Upper lobe of right lung (tissue), 1 donor: ENCODE measurements around the gene ABCG4. TPM values are rescaled to one million over a fixed set of nuclear protein-coding genes. Genes with fewer than 3 reads are reported as not detected.

Source experiments
- ATAC-seq: fragments of 200-7000 bp; cut with Tn5 transposase; one replicate; pipeline ENCODE4 v1.9.1; 2020; ENCODE audit warnings: mild to moderate bottlenecking, moderate library complexity
- DNase-seq: peaks from one replicate; pipeline ENCODE4 v3.0.0-alpha.2; 2020
- H3K27ac ChIP-seq: fragments of 200-600 bp; one replicate; pipeline ENCODE4 v1.8.0; 2022
- H3K27me3 ChIP-seq: fragments of 200-600 bp; one replicate; pipeline ENCODE4 v1.8.0; 2022; ENCODE audit warnings: mild to moderate bottlenecking
- H3K36me3 ChIP-seq: fragments of 200-600 bp; one replicate; pipeline ENCODE4 v1.8.0; 2022
- H3K4me1 ChIP-seq: fragments of 200-600 bp; one replicate; pipeline ENCODE4 v1.8.0; 2022
- H3K4me3 ChIP-seq: fragments of 200-600 bp; one replicate; pipeline ENCODE4 v1.8.0; 2022; ENCODE audit warnings: mild to moderate bottlenecking
- H3K9me3 ChIP-seq: fragments of 200-600 bp; one replicate; pipeline ENCODE4 v1.8.0; 2022
- intact Hi-C: fragments of 100-400 bp; cut with DNase I; formaldehyde crosslinking; loops from one replicate; pipeline ENCODE4 v1.11.0; 2022
- total RNA-seq: library from RNA; stranded (reverse); fragmentation: NEBNext Ultra II Directional; extraction: Animal tissue kit (Norgen Biotek cat#: 25700); gene quantifications from one replicate; pipeline ENCODE4 v1.2.1, GENCODE V29; 2021
- TF ChIP-seq, protein P1 (sequence below): fragments of 200-600 bp; IDR thresholded peaks from one replicate; pipeline ENCODE4 v1.8.0; 2022; ENCODE audit warnings: antibody characterized with exemption
- donor health status: DM: no; HTN: yes; CAD: no; lungs with severe emphysema.

The ABCG4 gene
- total RNA-seq, 1 donor from 2014 or later: 0.14 TPM

DNA sequence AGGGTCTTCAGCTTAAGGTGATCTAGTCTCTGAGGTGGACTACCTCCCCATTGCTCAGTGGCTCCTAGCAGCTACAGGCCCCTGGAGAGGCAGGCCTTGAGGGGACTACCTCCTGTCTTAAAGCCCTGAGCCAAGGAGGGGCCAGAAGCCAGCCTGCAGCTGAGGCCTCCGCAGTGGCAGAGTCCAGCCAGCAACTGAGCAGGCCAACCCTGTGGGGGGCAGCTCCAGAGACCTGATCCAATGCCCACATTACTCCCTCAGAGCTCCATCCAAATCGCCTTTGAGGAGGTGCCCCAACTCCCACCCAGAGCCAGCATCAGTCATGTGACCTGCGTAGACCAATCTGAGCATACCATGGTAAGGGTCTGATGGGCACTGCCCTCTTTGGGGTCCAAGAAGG lies 39.0 kb upstream of the ABCG4 start:
- H3K4me3 ChIP-seq: no peak overlapping the region
- no peaks in the 10 kb centered on the region for H3K27me3 ChIP-seq
- H3K27ac ChIP-seq: no peak overlapping the region
- intact Hi-C loops: no loop called here
- ATAC-seq (no peak), DNase-seq (no peak)
- H3K4me1 ChIP-seq: peaks cover 22% of the 10 kb centered on the region
- H3K36me3 ChIP-seq: peaks cover 42% of the 10 kb centered on the region
- H3K9me3 ChIP-seq: no peaks in the 10 kb centered on the region
- TF ChIP-seq, protein P1, sequence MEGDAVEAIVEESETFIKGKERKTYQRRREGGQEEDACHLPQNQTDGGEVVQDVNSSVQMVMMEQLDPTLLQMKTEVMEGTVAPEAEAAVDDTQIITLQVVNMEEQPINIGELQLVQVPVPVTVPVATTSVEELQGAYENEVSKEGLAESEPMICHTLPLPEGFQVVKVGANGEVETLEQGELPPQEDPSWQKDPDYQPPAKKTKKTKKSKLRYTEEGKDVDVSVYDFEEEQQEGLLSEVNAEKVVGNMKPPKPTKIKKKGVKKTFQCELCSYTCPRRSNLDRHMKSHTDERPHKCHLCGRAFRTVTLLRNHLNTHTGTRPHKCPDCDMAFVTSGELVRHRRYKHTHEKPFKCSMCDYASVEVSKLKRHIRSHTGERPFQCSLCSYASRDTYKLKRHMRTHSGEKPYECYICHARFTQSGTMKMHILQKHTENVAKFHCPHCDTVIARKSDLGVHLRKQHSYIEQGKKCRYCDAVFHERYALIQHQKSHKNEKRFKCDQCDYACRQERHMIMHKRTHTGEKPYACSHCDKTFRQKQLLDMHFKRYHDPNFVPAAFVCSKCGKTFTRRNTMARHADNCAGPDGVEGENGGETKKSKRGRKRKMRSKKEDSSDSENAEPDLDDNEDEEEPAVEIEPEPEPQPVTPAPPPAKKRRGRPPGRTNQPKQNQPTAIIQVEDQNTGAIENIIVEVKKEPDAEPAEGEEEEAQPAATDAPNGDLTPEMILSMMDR: no peak

DNA sequence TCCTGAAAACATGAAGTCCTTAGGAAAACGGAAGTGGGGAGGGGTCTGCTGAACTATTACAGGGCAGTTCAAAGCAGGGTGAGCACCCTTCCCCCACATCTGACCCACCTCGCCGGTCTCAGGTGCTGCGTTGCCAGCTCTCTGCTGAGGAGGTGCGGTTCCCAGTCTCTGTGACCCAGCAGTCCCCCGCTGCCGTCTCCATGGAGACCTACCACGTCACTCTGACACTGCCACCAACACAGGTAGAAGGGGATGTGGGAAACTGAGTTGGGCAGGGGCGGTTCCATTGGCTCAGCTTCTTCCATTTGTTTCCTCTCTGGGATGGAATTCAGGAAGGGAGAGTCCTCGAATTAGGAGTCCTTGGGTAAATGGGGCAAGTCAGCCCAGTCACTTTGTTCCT lies 38.4 kb upstream of the ABCG4 start:
- TF ChIP-seq, protein P1: no peak
- no peak for DNase-seq
- H3K9me3 ChIP-seq: no peaks in the 10 kb centered on the region
- H3K36me3 ChIP-seq: peaks cover 42% of the 10 kb centered on the region
- no peaks in the 10 kb centered on the region for H3K27me3 ChIP-seq
- H3K4me1 ChIP-seq: peaks cover 22% of the 10 kb centered on the region
- no peak overlapping the region for H3K4me3 ChIP-seq
- no peak for ATAC-seq
- intact Hi-C loops: no loop called here
- no peak overlapping the region for H3K27ac ChIP-seq

- intact Hi-C loops: no loop called here
- ATAC-seq (no peak), DNase-seq (no peak)
- peaks cover 51% of the 10 kb centered on the region for H3K36me3 ChIP-seq
- no peak overlapping the region for H3K4me3 ChIP-seq
- peaks cover 19% of the 10 kb centered on the region for H3K4me1 ChIP-seq
- no peak overlapping the region for H3K27ac ChIP-seq
- no peaks in the 10 kb centered on the region for H3K9me3 ChIP-seq
- TF ChIP-seq, protein P1: no peak
- H3K27me3 ChIP-seq: no peaks in the 10 kb centered on the region
Measured at GRCh38 chr11:119111361-119111925, 37.4 kb upstream of the ABCG4 start.

DNA sequence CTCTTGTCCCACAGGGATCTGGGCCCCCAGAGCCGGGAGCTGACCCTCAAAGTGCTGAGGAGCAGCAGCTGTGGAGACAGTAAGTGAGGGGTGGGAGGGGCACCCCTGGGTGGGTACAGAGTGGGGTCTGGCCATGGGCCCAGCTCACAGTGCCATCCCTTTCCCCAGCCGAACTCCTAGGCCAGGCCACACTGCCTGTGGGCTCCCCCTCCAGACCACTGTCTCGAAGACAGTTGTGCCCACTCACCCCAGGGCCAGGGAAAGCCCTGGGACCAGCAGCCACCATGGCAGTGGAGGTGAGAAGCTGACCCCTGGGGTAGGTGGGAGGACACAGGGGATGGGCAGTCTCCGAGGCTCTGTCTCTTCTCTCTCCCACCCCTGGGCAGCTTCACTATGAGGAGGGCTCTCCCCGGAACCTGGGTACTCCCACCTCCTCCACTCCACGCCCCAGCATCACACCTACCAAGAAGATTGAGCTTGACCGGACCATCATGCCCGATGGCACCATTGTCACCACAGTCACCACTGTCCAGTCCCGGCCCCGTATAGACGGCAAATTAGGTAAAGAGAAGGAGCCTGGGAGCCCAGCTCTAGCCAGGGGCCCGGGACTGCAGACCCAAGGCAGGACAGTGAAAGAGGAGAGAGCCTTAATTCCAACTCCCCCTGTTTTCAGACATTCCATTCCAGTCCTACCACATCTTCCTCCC lies 36.4 kb upstream of the ABCG4 start:
- Histone ChIP-seq H3K36me3 (peaks cover 55% of the 10 kb centered on the region), H3K4me3 (no peak overlapping the region), H3K27ac (no peak overlapping the region), H3K4me1 (peaks cover 14% of the 10 kb centered on the region), H3K27me3 (no peaks in the 10 kb centered on the region), H3K9me3 (no peaks in the 10 kb centered on the region)
- ATAC-seq: no peak
- TF ChIP-seq, protein P1: no peak
- intact Hi-C loops: no loop called here
- no peak for DNase-seq

DNA sequence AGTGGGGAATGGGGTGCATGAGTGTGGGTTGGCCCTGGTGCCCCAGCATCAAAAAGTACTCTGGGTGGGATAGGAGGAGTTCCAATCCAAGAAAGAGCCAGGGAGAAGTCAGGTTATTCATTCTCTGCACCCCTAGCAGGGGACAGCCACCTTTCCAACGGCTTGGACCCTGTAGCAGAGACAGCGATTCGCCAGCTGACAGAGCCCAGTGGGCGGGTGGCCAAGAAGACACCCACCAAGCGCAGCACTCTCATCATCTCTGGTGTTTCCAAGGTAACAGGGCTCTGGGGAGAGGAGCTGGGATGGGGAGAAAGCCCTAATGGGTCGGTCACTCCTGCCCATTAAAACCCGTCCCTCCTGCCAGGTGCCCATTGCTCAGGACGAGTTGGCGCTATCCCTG lies 35.1 kb upstream of the ABCG4 start:
- Histone ChIP-seq H3K27me3 (no peaks in the 10 kb centered on the region), H3K4me3 (no peak overlapping the region), H3K9me3 (no peaks in the 10 kb centered on the region), H3K36me3 (peaks cover 55% of the 10 kb centered on the region), H3K4me1 (peaks cover 8% of the 10 kb centered on the region), H3K27ac (no peak overlapping the region)
- intact Hi-C loops: no loop called here
- no peak for DNase-seq
- ATAC-seq: no peak
- TF ChIP-seq, protein P1: no peak
